GM12874 (cell line): Measurements from ENCODE around the gene PTPRR.

Experiments
- TF ChIP-seq, protein P1 (sequence below): IDR thresholded peaks from 2 replicates; pipeline ENCODE4 v1.5.1; 2011; ENCODE audit warnings: low read depth, mild to moderate bottlenecking, control low read depth, low read length, moderate library complexity; ENCODE audit not compliant: insufficient read depth

Gene PTPRR

DNA sequence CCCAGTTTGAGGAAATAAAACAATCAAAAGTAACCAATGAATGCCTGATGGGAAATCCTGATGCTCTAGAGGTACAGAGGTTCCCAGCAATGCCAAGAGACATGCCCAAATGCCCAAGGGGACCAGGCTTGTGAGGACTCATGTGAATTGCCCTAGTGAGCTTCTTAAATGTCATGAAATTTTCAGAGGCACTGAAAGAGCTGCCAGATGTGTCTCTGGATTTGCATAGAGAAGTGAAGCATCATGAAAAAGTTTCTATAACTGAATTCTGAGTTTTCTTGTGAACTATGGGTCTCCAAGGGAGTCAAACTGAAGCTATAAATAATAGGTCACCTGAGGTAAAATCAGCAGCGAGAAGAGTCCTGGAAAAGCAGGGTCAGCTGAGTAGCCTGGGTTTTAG lies 9.9 kb downstream of the PTPRR start:
- TF ChIP-seq, protein P1, sequence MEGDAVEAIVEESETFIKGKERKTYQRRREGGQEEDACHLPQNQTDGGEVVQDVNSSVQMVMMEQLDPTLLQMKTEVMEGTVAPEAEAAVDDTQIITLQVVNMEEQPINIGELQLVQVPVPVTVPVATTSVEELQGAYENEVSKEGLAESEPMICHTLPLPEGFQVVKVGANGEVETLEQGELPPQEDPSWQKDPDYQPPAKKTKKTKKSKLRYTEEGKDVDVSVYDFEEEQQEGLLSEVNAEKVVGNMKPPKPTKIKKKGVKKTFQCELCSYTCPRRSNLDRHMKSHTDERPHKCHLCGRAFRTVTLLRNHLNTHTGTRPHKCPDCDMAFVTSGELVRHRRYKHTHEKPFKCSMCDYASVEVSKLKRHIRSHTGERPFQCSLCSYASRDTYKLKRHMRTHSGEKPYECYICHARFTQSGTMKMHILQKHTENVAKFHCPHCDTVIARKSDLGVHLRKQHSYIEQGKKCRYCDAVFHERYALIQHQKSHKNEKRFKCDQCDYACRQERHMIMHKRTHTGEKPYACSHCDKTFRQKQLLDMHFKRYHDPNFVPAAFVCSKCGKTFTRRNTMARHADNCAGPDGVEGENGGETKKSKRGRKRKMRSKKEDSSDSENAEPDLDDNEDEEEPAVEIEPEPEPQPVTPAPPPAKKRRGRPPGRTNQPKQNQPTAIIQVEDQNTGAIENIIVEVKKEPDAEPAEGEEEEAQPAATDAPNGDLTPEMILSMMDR, result no peak

DNA sequence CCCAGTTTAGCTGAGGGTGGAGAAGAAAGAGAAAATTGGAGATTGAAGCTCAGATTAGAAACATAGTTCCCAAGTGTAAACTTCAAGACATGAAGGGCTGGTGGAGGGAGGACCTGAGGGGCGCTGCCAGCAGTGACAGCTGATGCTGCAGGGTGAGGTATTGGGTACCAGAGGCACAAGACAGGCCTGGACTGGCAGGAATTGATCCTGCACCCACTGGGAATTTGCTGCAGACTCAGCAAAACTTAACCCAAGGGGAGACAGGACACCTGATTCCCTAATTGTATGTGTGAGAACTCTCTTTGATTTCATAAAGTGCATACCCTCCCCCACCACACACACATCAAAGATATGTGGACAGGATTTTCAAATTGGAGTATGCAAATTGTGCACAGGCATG lies 11.6 kb downstream of the PTPRR start:
- TF ChIP-seq, protein P1, result no peak

DNA sequence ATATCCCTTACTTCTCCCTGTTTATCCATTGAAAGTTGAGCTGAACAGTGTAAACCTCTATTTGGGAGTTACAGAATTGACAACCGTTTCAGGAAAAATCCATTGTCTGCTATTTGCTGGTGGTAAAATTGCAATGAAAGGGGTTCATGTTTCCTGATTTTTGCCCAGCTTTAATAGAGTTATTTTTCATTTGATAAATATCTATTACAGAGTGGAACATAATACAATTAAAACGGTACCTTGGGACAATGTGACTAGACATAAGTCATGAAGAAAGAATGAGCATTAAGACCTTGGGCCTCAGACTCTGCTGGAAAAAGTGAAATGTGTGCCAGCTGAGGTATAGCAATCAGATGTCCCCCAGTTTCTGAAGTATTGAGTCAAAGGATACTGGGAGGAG lies 13.1 kb downstream of the PTPRR start:
- TF ChIP-seq, protein P1, result no peak

DNA sequence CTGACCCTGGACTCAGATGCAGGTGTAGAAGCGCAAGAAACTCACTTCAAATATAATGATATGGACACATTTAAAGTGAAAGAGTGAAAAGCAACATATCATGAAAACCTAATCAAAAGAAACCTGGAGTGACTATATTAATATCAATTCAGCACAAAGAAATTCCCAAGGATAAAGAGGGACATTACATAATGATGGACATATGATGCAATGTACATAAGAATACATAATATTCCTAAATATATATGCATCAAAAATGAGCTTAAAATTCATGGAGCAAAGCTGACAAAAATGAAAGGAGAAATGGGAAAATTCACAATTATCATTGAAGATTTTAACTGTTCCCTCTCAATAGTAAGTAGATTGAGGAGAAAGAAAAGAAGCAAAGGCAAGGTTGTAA lies 24.6 kb downstream of the PTPRR start:
- TF ChIP-seq, protein P1, result no peak

DNA sequence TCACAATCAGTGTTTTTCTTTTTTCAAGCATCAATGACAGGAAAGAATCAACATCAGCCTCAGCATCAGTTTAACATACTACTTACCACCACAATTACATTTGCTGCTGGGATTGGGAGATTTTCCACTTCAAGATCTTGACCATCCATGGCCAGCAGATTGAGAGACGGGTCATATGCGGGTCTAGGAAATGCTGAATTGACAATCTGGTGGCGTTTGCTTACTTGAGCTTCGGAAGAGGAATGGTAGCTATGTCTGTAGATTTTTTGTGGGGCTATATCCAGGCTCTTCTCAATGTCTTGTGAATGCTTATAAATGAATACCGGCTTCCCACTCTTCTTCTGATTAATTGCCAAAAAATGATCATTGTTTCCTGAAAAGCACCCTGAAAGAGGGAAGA lies 27.9 kb downstream of the PTPRR start:
- TF ChIP-seq, protein P1, result no peak

DNA sequence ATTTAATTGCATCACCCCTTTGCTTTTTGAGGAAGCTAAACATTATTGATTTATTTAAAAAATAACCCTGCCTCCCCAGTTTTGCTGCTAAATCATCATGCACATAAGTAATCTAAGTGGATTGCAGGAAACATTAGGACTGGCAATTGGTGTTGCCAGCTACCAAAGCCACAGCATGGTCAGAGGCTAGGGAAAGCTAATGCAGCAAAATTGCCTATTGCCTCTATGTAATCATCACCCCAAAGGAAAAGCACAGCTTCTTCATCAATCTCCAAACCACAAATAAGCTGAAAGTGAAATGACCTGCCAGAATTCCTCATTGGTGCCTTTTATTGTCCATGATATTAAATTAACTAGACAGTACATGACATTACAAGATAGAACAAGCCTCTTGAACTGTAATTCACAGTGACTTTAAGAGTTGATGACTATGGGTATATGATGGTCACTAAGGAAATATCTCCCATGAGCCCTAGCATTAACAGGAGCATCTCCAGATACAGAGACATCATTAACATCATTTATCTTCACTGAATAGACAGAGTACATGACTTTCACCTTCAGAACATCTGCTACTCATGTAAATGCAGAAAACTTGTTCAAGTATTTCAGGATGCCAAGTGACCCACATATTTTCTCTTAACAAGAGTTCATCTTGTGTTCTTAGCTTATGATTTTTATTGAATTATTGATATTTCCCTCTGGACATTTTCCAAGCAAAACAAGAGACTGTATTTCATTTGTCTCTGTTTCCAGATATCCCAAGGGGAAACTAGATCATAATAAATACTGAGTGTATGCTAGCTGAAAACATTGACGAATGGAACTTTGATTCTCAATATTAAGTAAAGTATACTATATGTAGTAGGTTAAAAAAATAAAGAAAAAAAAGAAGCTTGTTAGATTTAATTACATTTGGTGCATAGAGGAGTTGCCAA lies 29.4 kb downstream of the PTPRR start:
- TF ChIP-seq, protein P1, result no peak

DNA sequence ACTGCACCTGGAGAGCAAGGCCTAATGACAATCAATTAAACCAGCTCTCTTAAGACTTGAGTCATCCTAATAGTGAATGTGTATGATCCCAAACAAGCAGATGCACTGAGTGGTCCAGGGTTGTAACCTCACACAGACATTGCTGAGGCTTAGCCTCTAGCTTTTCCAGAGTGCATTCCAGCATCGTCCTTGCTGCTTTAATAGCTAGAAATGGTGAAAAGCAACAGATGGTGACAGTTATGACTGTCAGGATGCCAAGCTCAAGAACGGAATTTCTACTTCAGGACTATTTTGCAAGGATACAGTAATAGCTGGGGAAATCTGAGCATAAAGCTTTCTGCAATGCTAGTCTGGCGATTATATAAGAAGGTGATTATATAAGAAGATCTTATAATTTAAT lies 34.6 kb downstream of the PTPRR start:
- TF ChIP-seq, protein P1, result no peak
